Muscle layer of duodenum (tissue), 2 donors: ENCODE data around the gene ARHGAP8.

ENCODE experiments used
- H3K27ac ChIP-seq: one replicate; pipeline ENCODE4 v1.7.0; 2013; ENCODE audit warnings: mild to moderate bottlenecking, low read length
- H3K27me3 ChIP-seq: one replicate; pipeline ENCODE4 v1.7.0; 2013; ENCODE audit warnings: low read depth, mild to moderate bottlenecking, control low read depth, low read length
- H3K36me3 ChIP-seq, 2 donors: one replicate each; pipeline ENCODE4 v1.7.0; 2013; ENCODE audit warnings: low read length in 2 of 2, control low read depth in 1 of 2, mild to moderate bottlenecking in 1 of 2; ENCODE audit not compliant: insufficient read depth in 2 of 2, control insufficient read depth in 1 of 2
- H3K4me1 ChIP-seq, 2 donors: one replicate each; pipeline ENCODE4 v1.7.0; 2013; ENCODE audit warnings: low read length in 2 of 2, mild to moderate bottlenecking in 2 of 2, control low read depth in 1 of 2, moderate library complexity in 1 of 2; ENCODE audit not compliant: insufficient read depth in 2 of 2, control insufficient read depth in 1 of 2
- H3K4me3 ChIP-seq, 2 donors: one replicate each; pipeline ENCODE4 v1.7.0; 2013; ENCODE audit warnings: low read length in 2 of 2, low read depth in 1 of 2, mild to moderate bottlenecking in 1 of 2
- H3K9me3 ChIP-seq, 2 donors: one replicate each; pipeline ENCODE4 v1.7.0; 2013; ENCODE audit warnings: low read length in 2 of 2, control low read depth in 1 of 2, mild to moderate bottlenecking in 1 of 2; ENCODE audit not compliant: control insufficient read depth in 1 of 2
- donor health status: healthy.

Gene ARHGAP8

DNA sequence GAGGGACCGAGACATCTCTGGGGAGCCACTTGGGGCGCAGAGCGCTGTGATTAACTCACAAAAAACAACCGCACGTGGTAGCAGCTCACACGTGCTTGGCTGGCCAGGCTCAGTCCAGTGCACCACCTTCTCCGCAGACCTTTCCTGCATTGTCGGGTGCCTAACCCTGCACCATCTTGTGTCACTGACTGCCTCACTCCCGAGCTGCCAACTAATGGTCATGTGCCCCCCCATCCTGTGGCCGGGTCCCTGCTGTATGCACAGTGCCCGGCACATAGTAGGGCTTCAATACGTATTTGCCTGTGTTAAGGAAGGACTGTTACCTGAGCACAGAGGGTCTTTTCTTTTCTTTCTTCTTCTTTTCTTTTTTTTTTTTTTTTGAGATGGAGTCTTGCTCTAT, 71.9 kb downstream of the ARHGAP8 start:
- Histone ChIP-seq H3K4me1 (peaks cover 0 to 5% of the 10 kb centered on the region in 2 donors), H3K4me3 (no peak overlapping the region), H3K27me3 (no peaks in the 10 kb centered on the region), H3K9me3 (no peaks in the 10 kb centered on the region), H3K27ac (no peak overlapping the region), H3K36me3 (no peaks in the 10 kb centered on the region)

DNA sequence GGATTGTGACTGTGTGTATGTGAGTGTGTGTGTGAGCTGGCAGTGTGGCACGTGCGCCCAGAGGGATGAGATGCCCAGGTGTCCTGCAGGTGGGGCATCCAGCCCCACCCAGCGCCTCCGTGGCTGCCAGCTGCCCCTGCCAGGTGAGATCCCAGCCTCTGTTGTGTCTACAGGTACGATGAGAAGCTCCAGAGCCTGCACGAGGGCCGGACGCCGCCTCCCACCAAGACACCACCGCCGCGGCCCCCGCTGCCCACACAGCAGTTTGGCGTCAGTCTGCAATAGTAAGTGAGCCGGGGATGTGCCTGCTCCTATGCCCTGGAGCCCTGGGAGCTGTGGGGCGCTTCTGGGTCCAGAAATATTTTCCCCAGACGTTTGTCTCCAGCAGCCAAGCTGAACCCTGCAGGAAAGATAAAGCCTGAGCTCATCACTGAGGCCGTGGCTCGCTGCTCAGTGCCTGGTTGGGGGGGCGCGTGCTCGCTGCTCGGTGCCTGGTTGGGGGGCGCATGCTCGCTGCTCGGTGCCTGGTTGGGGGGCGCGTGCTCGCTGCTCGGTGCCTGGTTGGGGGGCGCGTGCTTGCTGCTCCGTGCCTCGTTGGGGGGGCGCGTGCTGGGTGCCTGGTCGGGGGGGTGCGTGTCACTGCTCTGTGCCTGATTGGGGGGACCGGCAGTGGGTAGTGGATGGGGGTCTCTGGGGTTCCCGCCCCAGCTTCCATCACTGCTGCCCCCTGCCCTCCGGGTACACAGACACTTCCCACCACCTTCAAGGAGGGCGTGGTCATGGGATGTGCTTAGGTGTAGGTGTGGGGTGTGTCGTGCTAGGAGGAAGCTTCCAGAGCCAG, 73.2 kb downstream of the ARHGAP8 start:
- no peaks in the 10 kb centered on the region for H3K9me3 ChIP-seq
- H3K4me3 ChIP-seq: no peak overlapping the region
- peaks cover 0 to 3% of the 10 kb centered on the region in 2 donors for H3K4me1 ChIP-seq
- no peaks in the 10 kb centered on the region for H3K27me3 ChIP-seq
- H3K36me3 ChIP-seq: no peaks in the 10 kb centered on the region
- no peak overlapping the region for H3K27ac ChIP-seq

DNA sequence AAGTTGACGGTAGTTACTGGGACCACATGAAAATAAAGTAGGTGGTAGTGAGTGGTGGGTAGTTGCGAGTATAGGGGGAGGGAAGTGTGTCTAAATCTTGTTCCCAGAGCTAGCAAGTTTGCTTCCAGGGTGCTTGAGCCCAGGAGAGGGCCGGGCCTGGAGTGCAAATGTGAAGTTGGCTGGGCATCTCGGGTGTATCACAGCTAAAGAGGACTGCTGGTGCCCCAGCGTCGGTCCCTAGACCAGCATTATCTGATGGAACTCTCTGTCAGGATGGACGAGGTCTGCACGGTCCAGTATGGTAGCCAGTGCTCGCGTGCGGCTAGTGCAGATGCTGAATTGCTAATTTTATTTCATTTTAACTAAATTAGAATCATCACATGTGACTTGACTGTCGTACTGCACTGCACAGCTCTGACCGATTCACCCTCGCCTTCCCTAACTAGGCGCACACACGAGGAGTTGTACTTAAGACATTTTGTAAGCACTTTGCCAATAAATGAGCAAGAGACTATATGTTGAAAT, 75.4 kb downstream of the ARHGAP8 start:
- no peak overlapping the region for H3K4me3 ChIP-seq
- no peaks in the 10 kb centered on the region for H3K4me1 ChIP-seq
- H3K27ac ChIP-seq: no peak overlapping the region
- no peaks in the 10 kb centered on the region for H3K27me3 ChIP-seq
- H3K36me3 ChIP-seq: no peaks in the 10 kb centered on the region
- H3K9me3 ChIP-seq: peaks cover 0 to 11% of the 10 kb centered on the region in 2 donors

DNA sequence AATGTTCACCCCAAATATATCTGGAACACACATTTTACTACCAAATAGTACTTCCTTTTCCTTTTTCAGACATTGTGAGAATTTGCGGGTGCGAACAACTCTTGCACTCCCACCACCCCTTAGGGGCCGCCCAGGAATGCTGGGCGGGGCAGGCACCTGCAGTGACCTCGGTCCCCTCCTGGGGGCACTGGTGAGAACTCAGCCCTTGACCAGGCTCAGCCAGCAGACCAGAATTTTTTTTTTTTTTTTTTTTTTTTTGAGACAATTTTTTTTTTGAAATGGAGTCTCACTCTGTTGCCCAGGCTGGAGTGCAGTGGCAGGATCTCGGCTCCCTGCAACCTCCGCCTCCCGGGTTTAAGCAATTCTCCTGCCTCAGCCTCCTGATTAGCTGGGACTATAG, 75.8 kb downstream of the ARHGAP8 start:
- H3K4me3 ChIP-seq: no peak overlapping the region
- peaks cover 0 to 13% of the 10 kb centered on the region in 2 donors for H3K9me3 ChIP-seq
- no peak overlapping the region for H3K27ac ChIP-seq
- H3K27me3 ChIP-seq: no peaks in the 10 kb centered on the region
- H3K36me3 ChIP-seq: no peaks in the 10 kb centered on the region
- no peaks in the 10 kb centered on the region for H3K4me1 ChIP-seq

DNA sequence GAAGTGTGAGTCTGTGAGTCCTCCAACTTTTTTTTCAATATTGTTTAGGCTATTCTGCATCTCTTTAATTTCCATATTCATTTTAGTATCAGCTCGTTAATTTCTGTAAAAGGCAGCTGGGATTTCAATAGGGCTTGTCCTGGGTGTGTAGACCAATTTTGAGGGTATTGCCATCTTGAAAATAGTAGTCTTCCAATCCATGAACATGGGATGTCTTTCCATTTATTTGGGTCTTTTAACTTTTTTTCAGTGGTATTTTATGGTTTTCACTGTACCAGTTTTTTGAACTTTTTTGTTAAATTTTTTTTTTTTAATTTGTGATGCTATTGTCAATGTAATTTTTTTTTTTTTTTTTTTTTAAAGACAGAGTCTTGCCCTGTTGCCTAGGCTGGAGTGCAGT, 79.5 kb downstream of the ARHGAP8 start:
- Histone ChIP-seq H3K27ac (no peak overlapping the region), H3K27me3 (no peaks in the 10 kb centered on the region), H3K4me3 (no peak overlapping the region), H3K36me3 (no peaks in the 10 kb centered on the region), H3K4me1 (no peaks in the 10 kb centered on the region), H3K9me3 (peaks cover 3 to 27% of the 10 kb centered on the region in 2 donors)

DNA sequence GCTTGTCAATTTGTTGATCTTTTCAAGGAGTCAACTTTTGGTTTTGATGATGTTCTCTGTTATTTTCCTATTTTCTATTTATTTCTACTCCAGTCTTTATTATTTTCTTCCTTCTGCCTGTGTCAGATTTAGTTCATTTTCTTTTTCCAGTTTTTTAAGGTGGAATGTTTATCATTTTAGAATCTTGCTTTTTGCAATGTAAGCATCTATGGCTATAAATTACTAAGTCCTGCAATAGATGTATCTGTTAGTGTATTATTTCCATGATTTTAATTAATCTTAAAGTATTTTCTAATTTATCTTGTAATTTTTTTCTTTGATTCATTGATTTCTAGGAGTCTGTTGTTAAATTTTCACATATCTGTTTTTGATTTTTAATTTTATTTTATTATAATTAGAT, 81.7 kb downstream of the ARHGAP8 start:
- Histone ChIP-seq H3K4me3 (no peak overlapping the region), H3K27me3 (no peaks in the 10 kb centered on the region), H3K27ac (no peak overlapping the region)

DNA sequence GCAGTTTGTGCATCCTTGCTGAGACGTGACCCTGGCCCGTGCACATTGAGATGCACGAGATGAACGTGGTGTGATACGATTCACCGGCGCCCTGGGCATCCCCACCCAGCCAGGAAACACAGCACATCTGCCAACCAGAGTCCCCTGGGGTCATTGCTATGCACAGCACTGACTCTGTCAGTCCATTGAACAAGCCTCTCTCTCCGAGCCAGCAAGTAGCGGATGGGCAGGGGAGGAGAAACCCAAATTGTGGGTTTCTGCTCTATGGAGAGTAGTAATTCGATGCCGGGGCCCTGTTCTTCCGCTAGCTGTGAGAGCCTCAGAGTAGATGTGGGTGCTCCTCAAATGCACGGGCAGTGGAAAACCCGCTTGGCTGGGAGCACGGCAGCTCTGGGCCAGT, 85.1 kb downstream of the ARHGAP8 start:
- H3K4me1 ChIP-seq: peaks cover 0 to 5% of the 10 kb centered on the region in 2 donors
- H3K27ac ChIP-seq: no peak overlapping the region
- H3K9me3 ChIP-seq: peaks cover 3 to 19% of the 10 kb centered on the region in 2 donors
- H3K36me3 ChIP-seq: no peaks in the 10 kb centered on the region
- H3K4me3 ChIP-seq: no peak overlapping the region
- no peaks in the 10 kb centered on the region for H3K27me3 ChIP-seq

More for the DNA sequence above, 81.7 kb downstream of the ARHGAP8 start:
- Histone ChIP-seq H3K36me3 (no peaks in the 10 kb centered on the region), H3K4me1 (no peaks in the 10 kb centered on the region), H3K9me3 (peaks cover 3 to 27% of the 10 kb centered on the region in 2 donors)

DNA sequence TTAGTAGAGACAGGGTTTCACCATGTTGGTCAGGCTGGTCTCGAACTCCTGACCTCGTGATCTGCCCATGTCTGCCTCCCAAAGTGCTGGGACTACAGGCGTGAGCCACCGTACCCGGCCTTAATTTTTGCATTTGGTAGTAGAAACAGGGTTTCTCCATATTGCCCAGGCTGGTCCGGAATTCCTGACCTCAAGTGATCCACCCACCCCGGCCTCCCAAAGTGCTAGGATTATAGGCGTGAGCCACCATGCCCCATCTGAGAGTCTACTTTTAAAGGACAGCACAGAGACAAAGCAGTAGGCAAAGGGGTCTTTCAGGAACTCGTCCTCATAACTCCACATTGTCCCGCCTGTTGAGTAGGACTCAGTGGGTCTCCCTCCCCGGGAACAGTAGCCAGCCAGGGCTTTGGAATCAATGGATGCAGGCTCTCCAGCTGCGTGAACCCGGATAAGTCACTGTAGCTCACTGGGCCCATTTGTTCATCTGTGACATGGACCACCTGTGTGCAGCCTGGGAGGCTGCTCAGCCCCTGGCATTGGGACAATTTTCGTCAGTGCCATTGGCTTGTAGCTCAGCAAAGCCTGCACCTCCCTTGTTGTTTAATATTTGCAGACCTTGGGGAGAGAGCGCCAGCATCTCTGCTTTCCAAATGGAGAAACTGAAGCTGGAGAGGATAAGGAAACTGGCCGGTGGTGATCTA, 86.1 kb downstream of the ARHGAP8 start:
- no peak overlapping the region for H3K27ac ChIP-seq
- H3K4me1 ChIP-seq: peaks cover 0 to 5% of the 10 kb centered on the region in 2 donors
- H3K27me3 ChIP-seq: no peaks in the 10 kb centered on the region
- no peaks in the 10 kb centered on the region for H3K36me3 ChIP-seq
- no peak overlapping the region for H3K4me3 ChIP-seq
- peaks cover 3 to 12% of the 10 kb centered on the region in 2 donors for H3K9me3 ChIP-seq

DNA sequence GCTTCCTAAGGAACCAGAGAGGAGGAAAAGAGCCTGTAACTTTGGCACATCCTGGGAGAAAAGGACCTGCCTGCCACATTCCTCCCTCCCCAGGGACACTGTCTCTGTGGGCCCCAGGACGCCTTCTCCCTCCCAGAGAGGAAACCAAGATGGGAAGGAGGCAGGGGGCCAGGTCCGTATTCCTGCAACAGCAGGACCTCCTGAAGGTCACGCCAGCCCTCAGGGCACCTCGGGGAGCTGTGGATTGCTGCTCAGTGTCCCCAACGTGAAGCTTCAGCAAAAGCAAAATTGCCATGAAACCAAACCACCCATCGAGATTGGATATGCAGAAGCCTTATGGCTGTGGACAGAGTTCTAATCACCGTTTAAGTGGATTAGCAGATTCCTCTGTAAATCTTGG, 86.7 kb downstream of the ARHGAP8 start:
- H3K4me1 ChIP-seq: peaks cover 0 to 5% of the 10 kb centered on the region in 2 donors
- peaks cover 3 to 6% of the 10 kb centered on the region in 2 donors for H3K9me3 ChIP-seq
- no peaks in the 10 kb centered on the region for H3K36me3 ChIP-seq
- H3K27ac ChIP-seq: no peak overlapping the region
- no peaks in the 10 kb centered on the region for H3K27me3 ChIP-seq
- H3K4me3 ChIP-seq: no peak overlapping the region

DNA sequence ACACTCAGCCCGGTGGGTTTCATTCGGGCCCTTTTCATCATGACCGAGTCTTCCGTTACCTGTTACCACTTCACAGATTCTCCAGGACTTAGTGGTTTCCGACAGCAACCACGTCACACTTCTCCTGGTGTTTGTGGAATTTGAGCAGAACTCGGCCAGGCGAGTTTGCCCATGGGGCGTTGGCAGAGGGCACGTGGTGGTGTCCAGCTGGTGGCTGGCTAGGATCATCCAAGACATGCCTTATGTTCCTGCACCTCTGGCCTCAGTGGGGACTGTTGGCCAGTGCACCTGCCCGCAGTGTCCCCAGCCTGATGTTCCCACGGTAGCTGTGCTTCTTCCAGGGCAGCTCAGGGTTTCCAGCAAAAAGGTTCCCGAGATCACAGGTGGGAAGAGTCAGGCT, 87.3 kb downstream of the ARHGAP8 start:
- Histone ChIP-seq H3K27me3 (no peaks in the 10 kb centered on the region), H3K4me3 (no peak overlapping the region), H3K36me3 (no peaks in the 10 kb centered on the region), H3K9me3 (peaks cover 2 to 5% of the 10 kb centered on the region in 2 donors), H3K27ac (no peak overlapping the region), H3K4me1 (peaks cover 0 to 5% of the 10 kb centered on the region in 2 donors)

DNA sequence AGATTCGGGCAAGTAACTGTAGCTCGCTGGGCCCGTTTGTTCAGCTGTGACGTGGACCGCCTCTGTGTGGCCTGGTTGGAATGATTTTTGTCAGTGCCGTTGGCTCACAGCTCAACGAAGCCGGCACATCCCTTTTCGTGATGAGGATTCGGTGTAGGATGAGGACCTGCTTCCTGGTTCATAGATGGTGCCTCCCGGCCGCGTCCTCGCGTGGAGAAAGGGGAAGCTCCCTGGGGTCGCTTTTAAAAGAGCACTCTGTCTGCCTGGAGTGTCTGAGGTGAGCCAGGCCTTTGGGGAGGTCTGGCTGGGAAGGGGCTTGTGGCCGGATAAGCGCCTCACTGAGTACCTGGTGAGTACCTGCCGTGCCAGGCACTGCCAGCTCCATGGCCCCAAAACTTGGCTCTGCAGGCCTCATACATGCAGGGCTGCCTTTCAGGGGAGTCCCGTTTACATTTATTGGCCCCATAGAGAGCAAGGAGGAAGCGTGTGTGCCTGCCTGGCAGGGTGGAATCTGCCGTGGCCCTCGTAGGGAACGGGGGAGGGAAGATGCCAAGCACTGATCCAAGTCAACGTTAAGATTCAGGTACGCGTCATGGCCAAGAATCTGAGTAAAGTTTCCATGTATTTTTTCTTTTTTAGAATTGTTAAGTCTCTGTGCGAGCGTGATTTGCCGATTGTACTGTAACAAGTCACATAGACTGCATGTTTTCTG, 88.4 kb downstream of the ARHGAP8 start:
- Histone ChIP-seq H3K9me3 (peaks cover 0 to 9% of the 10 kb centered on the region in 2 donors), H3K27ac (no peak overlapping the region), H3K4me3 (no peak overlapping the region), H3K27me3 (no peaks in the 10 kb centered on the region), H3K36me3 (no peaks in the 10 kb centered on the region), H3K4me1 (peaks cover 0 to 5% of the 10 kb centered on the region in 2 donors)
